Measurements from ENCODE around the gene HOXB7.
A peak's percentile ranks its signal among the peaks of the same experiment; 100 is the strongest.

Gene HOXB7

GRCh38 chr17:48646183-48647102 lies 35.6 kb upstream of the HOXB7 start:
- CTCF ChIA-PET, result interaction anchor here (0.7 kb wide), 1 partner anchor 84 kb away, joined by 3 read pairs; no protein-coding TSS in a partner anchor
- DNase-seq (ENCODE audit: extremely low spot score), result peak; percentile 32
- no peak for TF ChIP-seq FOXK2 (IDR thresholded peaks at IDR 0.05)
- TF ChIP-seq NFRKB (IDR thresholded peaks at IDR 0.05), result no peak
- no peak for TF ChIP-seq ELF4 (IDR thresholded peaks at IDR 0.05)
- no peak for TF ChIP-seq TARDBP (IDR thresholded peaks at IDR 0.05)
- TF ChIP-seq ZNF384 (IDR thresholded peaks at IDR 0.05), result no peak
- TF ChIP-seq FOXA1 (IDR thresholded peaks at IDR 0.05), result no peak
- no peak for TF ChIP-seq CTBP1 (IDR thresholded peaks at IDR 0.05; ENCODE audit: borderline replicate concordance)
- no peak for TF ChIP-seq HDGF (IDR thresholded peaks at IDR 0.05; ENCODE audit: borderline replicate concordance)
- no peak for TF ChIP-seq SP1 (IDR thresholded peaks at IDR 0.05)
- no peak for TF ChIP-seq LEF1 (IDR thresholded peaks at IDR 0.05; ENCODE audit: borderline replicate concordance)
- no peak; the same call in 1 of the 2 replicates for TF ChIP-seq PKNOX1 (IDR thresholded peaks at IDR 0.05)
- TF ChIP-seq FOXM1 (IDR thresholded peaks at IDR 0.05; ENCODE audit: borderline replicate concordance), result no peak
- no peak for TF ChIP-seq BHLHE40 (IDR thresholded peaks at IDR 0.05; ENCODE audit: borderline replicate concordance)
- POLR2A ChIA-PET, result interaction anchor here (1.1 to 3.2 kb wide), 4 partner anchors 9 to 21 kb away, joined by 3 to 12 read pairs (median 5); partner anchors contain the start of gene HOXB9

GRCh38 chr17:48645639-48646182 lies 34.9 kb upstream of the HOXB7 start:
- no peak for DNase-seq (ENCODE audit: extremely low spot score)
- ChIA-PET POLR2A (interaction anchor here (1.0 to 3.2 kb wide), 4 partner anchors 8 to 20 kb away, joined by 3 to 12 read pairs (median 5); partner anchors contain the start of gene HOXB9), CTCF (no interaction called here)
- no peak for TF ChIP-seq LEF1 (IDR thresholded peaks at IDR 0.05; ENCODE audit: borderline replicate concordance)
- TF ChIP-seq TARDBP (IDR thresholded peaks at IDR 0.05), result no peak
- no peak for TF ChIP-seq NFRKB (IDR thresholded peaks at IDR 0.05)
- TF ChIP-seq FOXM1 (IDR thresholded peaks at IDR 0.05; ENCODE audit: borderline replicate concordance), result no peak
- TF ChIP-seq SUZ12 (IDR thresholded peaks at IDR 0.05), result no peak
- TF ChIP-seq BHLHE40 (IDR thresholded peaks at IDR 0.05; ENCODE audit: borderline replicate concordance), result no peak
- TF ChIP-seq ZNF384 (IDR thresholded peaks at IDR 0.05), result no peak
- no peak for TF ChIP-seq CTBP1 (IDR thresholded peaks at IDR 0.05; ENCODE audit: borderline replicate concordance)
- TF ChIP-seq ELF4 (IDR thresholded peaks at IDR 0.05), result no peak
- TF ChIP-seq HDGF (IDR thresholded peaks at IDR 0.05; ENCODE audit: borderline replicate concordance), result no peak
- TF ChIP-seq PKNOX1 (IDR thresholded peaks at IDR 0.05), result no peak
- no peak for TF ChIP-seq L3MBTL2 (conservative IDR thresholded peaks at IDR 0.05)
- no peak for TF ChIP-seq FOXK2 (IDR thresholded peaks at IDR 0.05)
- TF ChIP-seq FOXA1 (IDR thresholded peaks at IDR 0.05), result no peak
- TF ChIP-seq ARNT (IDR thresholded peaks at IDR 0.05), result no peak
- no peak for TF ChIP-seq SP1 (IDR thresholded peaks at IDR 0.05)

GRCh38 chr17:48644910-48645557 lies 34.2 kb upstream of the HOXB7 start:
- DNase-seq (ENCODE audit: extremely low spot score), result no peak
- POLR2A ChIA-PET, result interaction anchor here (1.0 to 1.5 kb wide), 4 partner anchors 11 to 84 kb away, joined by 3 to 6 read pairs (median 4); partner anchors contain the start of genes HOXB13 and HOXB9
- CTCF ChIA-PET, result interaction anchor here (0.9 kb wide), 1 partner anchor 9 kb away, joined by 3 read pairs; no protein-coding TSS in a partner anchor
- TF ChIP-seq ZNF384 (IDR thresholded peaks at IDR 0.05), result no peak
- no peak for TF ChIP-seq SUZ12 (IDR thresholded peaks at IDR 0.05)
- TF ChIP-seq FOXK2 (IDR thresholded peaks at IDR 0.05), result no peak
- TF ChIP-seq BHLHE40 (IDR thresholded peaks at IDR 0.05; ENCODE audit: borderline replicate concordance), result no peak
- no peak for TF ChIP-seq ARNT (IDR thresholded peaks at IDR 0.05)
- TF ChIP-seq L3MBTL2 (conservative IDR thresholded peaks at IDR 0.05), result no peak
- no peak for TF ChIP-seq HDGF (IDR thresholded peaks at IDR 0.05; ENCODE audit: borderline replicate concordance)
- TF ChIP-seq ELF4 (IDR thresholded peaks at IDR 0.05), result no peak
- no peak for TF ChIP-seq FOXA1 (IDR thresholded peaks at IDR 0.05)
- TF ChIP-seq PKNOX1 (IDR thresholded peaks at IDR 0.05), result no peak
- TF ChIP-seq CTBP1 (IDR thresholded peaks at IDR 0.05; ENCODE audit: borderline replicate concordance), result no peak
- no peak for TF ChIP-seq SP1 (IDR thresholded peaks at IDR 0.05)
- no peak for TF ChIP-seq FOXM1 (IDR thresholded peaks at IDR 0.05; ENCODE audit: borderline replicate concordance)
- no peak for TF ChIP-seq NFRKB (IDR thresholded peaks at IDR 0.05)
- no peak for TF ChIP-seq LEF1 (IDR thresholded peaks at IDR 0.05; ENCODE audit: borderline replicate concordance)
- no peak for TF ChIP-seq TARDBP (IDR thresholded peaks at IDR 0.05)

GRCh38 chr17:48644159-48644558 lies 33.3 kb upstream of the HOXB7 start:
- POLR2A ChIA-PET, result interaction anchor here (0.6 to 1.5 kb wide), 4 partner anchors 12 to 219 kb away, joined by 3 to 4 read pairs (median 3); partner anchors contain the start of gene HOXB13
- CTCF ChIA-PET, result interaction anchor here (0.9 kb wide), 1 partner anchor 8 kb away, joined by 3 read pairs; no protein-coding TSS in a partner anchor
- TF ChIP-seq ZNF384 (IDR thresholded peaks at IDR 0.05), result no peak
- no peak for TF ChIP-seq SUZ12 (IDR thresholded peaks at IDR 0.05)
- no peak for TF ChIP-seq CTBP1 (IDR thresholded peaks at IDR 0.05; ENCODE audit: borderline replicate concordance)
- no peak for TF ChIP-seq FOXK2 (IDR thresholded peaks at IDR 0.05)
- TF ChIP-seq LEF1 (IDR thresholded peaks at IDR 0.05; ENCODE audit: borderline replicate concordance), result no peak
- no peak for TF ChIP-seq PKNOX1 (IDR thresholded peaks at IDR 0.05)
- no peak for TF ChIP-seq NFRKB (IDR thresholded peaks at IDR 0.05)
- TF ChIP-seq L3MBTL2 (conservative IDR thresholded peaks at IDR 0.05), result no peak
- no peak for DNase-seq (ENCODE audit: extremely low spot score)

Data from HEK293T (cell line).